K562 (cell line): ENCODE measurements around the gene UBR4. TPM values are rescaled to one million over a fixed set of nuclear protein-coding genes. Genes with fewer than 3 reads are reported as not detected.
"Not testable (repeated sequence)": the region's sequence is repeated elsewhere in the genome, so short reads cannot be mapped to it uniquely, and the experiment has no call there.

Experiments
- ATAC-seq: fragments of 200-7000 bp; cut with Tn5 transposase; 3 replicates; pipeline ENCODE4 v1.9.1; 2020; ENCODE audit warnings: moderate library complexity
- BruUV-seq: library from RNA; stranded (reverse); fragments of 400-500 nt; replicated peaks from 2 replicates; lab custom pipeline; 2021; lab: Mats Ljungman, UMichigan
- CTCF ChIA-PET: fragments of 300-600 bp; formaldehyde crosslinking; extraction: SDS; loops from one replicate; lab custom pipeline; 2021; ENCODE audit warnings: low intra/inter-chr PET ratio; lab: Yijun Ruan, JAX
- POLR2A ChIA-PET: fragments of 300-600, 350-650 bp; sonication (Branson Sonifier 250); formaldehyde crosslinking; extraction: SDS; loops from one replicate; lab custom pipeline; 2021; ENCODE audit warnings: antibody characterized with exemption, inconsistent platforms; lab: Yijun Ruan, JAX
- DNase-seq, 4 experiments: peaks; one replicate each; pipeline versions ENCODE4 v3.0.0 to v3.0.0-alpha.2; 2011 to 2018; ENCODE audit warnings: low spot score in 3 of 4, mixed read lengths in 3 of 4; ENCODE audit errors: extremely low read depth in 1 of 4
- FAIRE-seq: peaks from 2 replicates; lab custom pipeline; 2011; peaks lifted over from hg19 to GRCh38; lab: Jason Lieb, UNC
- H2AFZ ChIP-seq: 2 replicates; pipeline ENCODE4 v1.6.0; 2011; ENCODE audit warnings: low read depth, low read length, control low read depth, inconsistent platforms
- H3K27ac ChIP-seq: fragments of 200-600 bp; 3 replicates; pipeline ENCODE4 v1.8.0; 2011; ENCODE audit warnings: low read depth, mild to moderate bottlenecking, control low read depth, inconsistent platforms, low read length, moderate library complexity, mixed read lengths; ENCODE audit errors: extremely low read depth
- H3K27me3 ChIP-seq, 2 experiments: fragments of 300-600 bp in 1 of 2; 2 replicates in 1 of 2; 3 replicates in 1 of 2; pipeline versions ENCODE4 v1.6.0 to v1.8.0; 2011; ENCODE audit warnings: inconsistent platforms in 2 of 2, low read length in 2 of 2, mild to moderate bottlenecking in 1 of 2, mixed read lengths in 1 of 2, moderate library complexity in 1 of 2; ENCODE audit not compliant: control insufficient read depth in 2 of 2, insufficient read depth in 2 of 2
- H3K36me3 ChIP-seq: fragments of 300-600 bp; 3 replicates; pipeline ENCODE4 v1.8.0; 2011; ENCODE audit warnings: mild to moderate bottlenecking, low read length, inconsistent platforms; ENCODE audit not compliant: control insufficient read depth, insufficient read depth
- H3K4me1 ChIP-seq, 2 experiments: fragments of 200-600 bp in 1 of 2; replicated peaks in 1 of 2; 2 replicates in 1 of 2; 3 replicates in 1 of 2; pipeline versions ENCODE4 v1.5.1 to v1.8.0; 2011; ENCODE audit warnings: inconsistent platforms in 2 of 2, low read length in 2 of 2, mild to moderate bottlenecking in 1 of 2, mixed read lengths in 1 of 2, moderate library complexity in 1 of 2; ENCODE audit not compliant: control insufficient read depth in 2 of 2, insufficient read depth in 2 of 2
- H3K4me2 ChIP-seq: 2 replicates; pipeline ENCODE4 v1.6.1; 2011; ENCODE audit warnings: low read length, control low read depth, inconsistent platforms, mixed read lengths; ENCODE audit not compliant: insufficient read depth
- H3K4me3 ChIP-seq: fragments of 200-600 bp; sonication (generic), shearing (Covaris generic); 2 replicates; pipeline ENCODE4 v1.5.1; 2016; ENCODE audit warnings: control low read depth, inconsistent platforms
- H3K79me2 ChIP-seq: fragments of 200-600 bp; 3 replicates; pipeline ENCODE4 v1.8.0; 2011; ENCODE audit warnings: low read length, inconsistent platforms; ENCODE audit not compliant: control insufficient read depth, insufficient read depth
- H3K9ac ChIP-seq, 2 experiments: 2 replicates each; pipeline versions ENCODE4 v1.6.0 to v1.6.1; 2011; ENCODE audit warnings: low read depth in 2 of 2, low read length in 2 of 2, control low read depth in 1 of 2, inconsistent platforms in 1 of 2, mild to moderate bottlenecking in 1 of 2, mixed read lengths in 1 of 2; ENCODE audit not compliant: insufficient read depth in 1 of 2
- H3K9me1 ChIP-seq: one replicate; pipeline ENCODE4 v1.6.0; 2011; ENCODE audit warnings: inconsistent platforms, mild to moderate bottlenecking, low read length, moderate library complexity; ENCODE audit not compliant: control insufficient read depth, insufficient read depth
- H3K9me3 ChIP-seq: replicated peaks from 2 replicates; pipeline ENCODE4 v1.5.1; 2011; ENCODE audit warnings: low read depth, low read length, inconsistent platforms; ENCODE audit not compliant: control insufficient read depth, insufficient read depth
- H4K20me1 ChIP-seq: replicated peaks from 2 replicates; pipeline ENCODE4 v1.6.1; 2011; ENCODE audit warnings: low read length, inconsistent platforms, mixed read lengths; ENCODE audit not compliant: control insufficient read depth, insufficient read depth
- ARID2 ChIP-seq: fragments of 450-650 bp; IDR thresholded peaks from 2 replicates; pipeline ENCODE4 v1.6.1; 2017; ENCODE audit warnings: antibody characterized with exemption, mild to moderate bottlenecking
- FOXJ3 ChIP-seq: sonication (generic); formaldehyde crosslinking; IDR thresholded peaks from 2 replicates; pipeline ENCODE4 v1.4.0; 2020; ENCODE audit warnings: mild to moderate bottlenecking, missing genetic modification reagents
- NCOA6 ChIP-seq: fragments of 450-650 bp; IDR thresholded peaks from 2 replicates; pipeline ENCODE4 v1.6.1; 2017; ENCODE audit warnings: mild to moderate bottlenecking
- RAD21 ChIP-seq, 2 experiments: fragments of 250-450 bp in 1 of 2; fragments of 450-650 bp in 1 of 2; sonication (Bioruptor Pico) in 1 of 2; formaldehyde crosslinking in 1 of 2; IDR thresholded peaks in 1 of 2; conservative IDR thresholded peaks in 1 of 2; 2 replicates each; pipeline versions ENCODE4 v1.4.0 to v1.8.0; 2020 to 2022; ENCODE audit warnings: mild to moderate bottlenecking in 2 of 2, moderate library complexity in 1 of 2
- WGBS: fragments of 100-300 bp; shearing (Covaris generic); methylation state at CpG from one replicate; pipeline ENCODE4 v1.1.6; 2016; ENCODE audit warnings: low coverage, mixed read lengths; ENCODE audit not compliant: insufficient coverage; ENCODE audit errors: missing lambda C conversion rate; 5-methylcytosine and 5-hydroxymethylcytosine counted together
- in situ Hi-C: fragments of 300-500 bp; cut with MboI; formaldehyde crosslinking; loops from 4 replicates; pipeline ENCODE4 v1.15.0; 2018; ENCODE audit warnings: inconsistent platforms, mixed read lengths
- intact Hi-C: fragments of 100-400 bp; cut with micrococcal nuclease; formaldehyde crosslinking; loops from 2 replicates; pipeline ENCODE4 v1.14.2; 2022
- polyA plus RNA-seq, 8 experiments: library from polyadenylated mRNA; depleted of rRNA in 4 of 8; stranded (reverse) in 5 of 8; unstranded in 3 of 8; fragments of >200 nt; fragmentation: Nextera tagmentation in 2 of 8; fragmentation: Illumina TruSeq in 1 of 8; extraction: Ambion mirVana in 2 of 8; extraction: Trizol in 1 of 8; gene quantifications; 2 replicates each; pipeline versions ENCODE4 v1.2.1 to v1.2.3, GENCODE V29; 2011 to 2014; ENCODE audit warnings: inconsistent platforms in 1 of 8, missing spikeins in 1 of 8
- total RNA-seq, 7 experiments: library from RNA; depleted of rRNA in 6 of 7; stranded (reverse); fragments of >200 nt in 6 of 7; fragmentation: Illumina TruSeq in 2 of 7; extraction: Trizol in 2 of 7; gene quantifications; 2 replicates each; pipeline versions ENCODE4 v1.2.1 to v1.2.3, GENCODE V29; 2011 to 2021; ENCODE audit warnings: low replicate concordance in 1 of 7
- TF ChIP-seq, protein P1 (sequence below), 3 experiments: IDR thresholded peaks in 2 of 3; conservative IDR thresholded peaks in 1 of 3; 2 replicates each; pipeline ENCODE4 v1.5.1; 2011 to 2012; ENCODE audit warnings: low read length in 3 of 3, mild to moderate bottlenecking in 3 of 3, control low read depth in 2 of 3, improper control_type of control experiment in 1 of 3, inconsistent platforms in 1 of 3, low read depth in 1 of 3, mixed read lengths in 1 of 3, moderate library complexity in 1 of 3; ENCODE audit not compliant: insufficient read depth in 2 of 3

UBR4 gene
- total and polyA plus RNA-seq, 9 of the 15 experiments (the other 6 are each of a cell fraction or from before 2014, with no cell fraction given) = 55.4 to 277 (median 123) TPM

DNA sequence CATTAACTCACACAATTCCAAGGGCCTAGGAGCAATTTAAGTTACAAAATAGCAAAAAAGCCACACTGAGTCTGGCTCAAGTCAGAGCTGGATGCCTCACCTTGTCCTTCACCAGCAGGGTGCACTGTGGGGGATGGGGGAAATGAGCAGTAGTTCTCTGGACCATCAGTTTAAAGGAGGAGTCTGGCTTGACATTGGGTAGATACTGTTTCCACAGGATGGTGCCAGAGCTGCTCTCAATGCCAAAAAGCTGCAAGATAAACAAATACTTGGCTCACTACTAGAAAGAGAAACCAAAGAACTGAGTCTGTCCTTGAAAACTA lies 22.4 kb upstream of the UBR4 start:
- no TSS peak for BruUV-seq
- TF ChIP-seq FOXJ3 (CRISPR knock-in tag) (no peak), ARID2 (no peak), NCOA6 (no peak), RAD21 (CRISPR knock-in tag; conservative IDR thresholded peaks at IDR 0.05 in 1 of 2, IDR thresholded peaks at IDR 0.05 in 1 of 2) (0 out of 4 replicates have a peak, but pooled peaks of 1 of the 2 experiments have one; percentile 6)
- TF ChIP-seq, protein P1, sequence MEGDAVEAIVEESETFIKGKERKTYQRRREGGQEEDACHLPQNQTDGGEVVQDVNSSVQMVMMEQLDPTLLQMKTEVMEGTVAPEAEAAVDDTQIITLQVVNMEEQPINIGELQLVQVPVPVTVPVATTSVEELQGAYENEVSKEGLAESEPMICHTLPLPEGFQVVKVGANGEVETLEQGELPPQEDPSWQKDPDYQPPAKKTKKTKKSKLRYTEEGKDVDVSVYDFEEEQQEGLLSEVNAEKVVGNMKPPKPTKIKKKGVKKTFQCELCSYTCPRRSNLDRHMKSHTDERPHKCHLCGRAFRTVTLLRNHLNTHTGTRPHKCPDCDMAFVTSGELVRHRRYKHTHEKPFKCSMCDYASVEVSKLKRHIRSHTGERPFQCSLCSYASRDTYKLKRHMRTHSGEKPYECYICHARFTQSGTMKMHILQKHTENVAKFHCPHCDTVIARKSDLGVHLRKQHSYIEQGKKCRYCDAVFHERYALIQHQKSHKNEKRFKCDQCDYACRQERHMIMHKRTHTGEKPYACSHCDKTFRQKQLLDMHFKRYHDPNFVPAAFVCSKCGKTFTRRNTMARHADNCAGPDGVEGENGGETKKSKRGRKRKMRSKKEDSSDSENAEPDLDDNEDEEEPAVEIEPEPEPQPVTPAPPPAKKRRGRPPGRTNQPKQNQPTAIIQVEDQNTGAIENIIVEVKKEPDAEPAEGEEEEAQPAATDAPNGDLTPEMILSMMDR (IDR thresholded peaks at IDR 0.05 in 2 of 3, conservative IDR thresholded peaks at IDR 0.05 in 1 of 3; ENCODE audit: insufficient read depth in 2 of 3, low read depth in 1 of 3, low read length in 3 of 3) = peak in 2 of 3 experiments; percentile 35 to 38; a peak in 1 of 6 replicates
- Histone ChIP-seq H4K20me1 (peaks cover 3% of the 10 kb centered on the region; the same call in 1 of the 2 replicates), H3K27ac (no peak overlapping the region), H3K36me3 (peaks cover 89% of the 10 kb centered on the region), H3K9ac (no peak overlapping the region), H3K9me1 (no peaks in the 10 kb centered on the region), H3K79me2 (no peaks in the 10 kb centered on the region), H3K27me3 (no peaks in the 10 kb centered on the region), H2AFZ (no peak overlapping the region), H3K4me3 (no peak overlapping the region), H3K4me2 (no peak overlapping the region), H3K9me3 (no peaks in the 10 kb centered on the region), H3K4me1 (no peaks in the 10 kb centered on the region)
- ChIA-PET CTCF (no interaction called here), POLR2A (interaction anchor here (0.7 to 1.7 kb wide), 5 partner anchors 10 to 22 kb away, joined by 4 to 8 read pairs (median 5); partner anchors contain the start of gene UBR4)
- in situ Hi-C loops (no loop called here), intact Hi-C loops (no loop called here)
- DNase-seq (no peak), ATAC-seq (peak; percentile 72), FAIRE-seq (no peak)

DNA sequence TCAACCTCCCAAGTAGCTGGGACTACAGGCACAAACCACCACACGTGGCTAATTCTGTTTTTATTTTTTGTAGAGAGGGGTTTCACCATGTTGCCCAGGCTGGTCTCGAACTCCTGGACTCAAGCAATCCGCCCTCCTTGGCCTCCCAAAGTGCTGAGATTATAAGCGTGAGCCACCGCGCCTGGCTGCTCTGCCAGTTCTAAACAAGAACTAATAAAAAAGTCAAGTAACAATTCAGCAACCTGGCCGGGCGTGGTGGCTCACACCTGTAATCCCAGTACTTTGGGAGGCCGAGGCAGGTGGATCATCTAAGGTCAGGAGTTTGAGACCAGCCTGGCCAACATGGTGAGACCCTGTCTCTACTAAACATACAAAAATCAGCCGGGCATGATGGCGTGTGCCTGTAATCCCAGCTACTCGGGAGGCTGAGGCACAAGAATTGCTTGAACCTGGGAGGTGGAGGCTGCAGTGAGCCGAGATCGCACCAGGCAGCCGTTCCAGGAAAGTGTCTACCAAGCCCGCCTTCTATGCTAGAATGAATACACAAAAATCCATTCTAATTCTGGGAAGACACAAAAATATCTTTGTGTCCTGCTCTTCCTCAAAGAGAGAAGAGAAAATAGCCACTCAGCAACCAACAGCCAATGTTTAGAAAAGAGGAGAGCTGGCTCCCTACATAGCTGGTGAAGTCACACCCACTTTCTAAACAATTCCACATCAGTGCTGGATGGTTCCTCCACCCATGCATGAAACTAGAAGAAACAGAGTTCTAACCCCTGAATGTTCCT lies 21.9 kb upstream of the UBR4 start:
- H3K79me2 ChIP-seq, H3K4me1 ChIP-seq, H3K9me1 ChIP-seq, H2AFZ ChIP-seq, H3K27ac ChIP-seq, in situ Hi-C loops, DNase-seq, H3K4me2 ChIP-seq, intact Hi-C loops, ATAC-seq, H3K4me3 ChIP-seq, BruUV-seq, H3K9ac ChIP-seq, H3K27me3 ChIP-seq, H3K9me3 ChIP-seq, H4K20me1 ChIP-seq, CTCF ChIA-PET: not testable (repeated sequence)
- peak; percentile 15 for FAIRE-seq
- peaks cover 89% of the 10 kb centered on the region for H3K36me3 ChIP-seq
- 94% methylated on average over 16 of the region's 16 CpGs for WGBS
- POLR2A ChIA-PET = interaction anchor here (0.6 to 2.6 kb wide), 7 partner anchors 10 to 58 kb away, joined by 3 to 11 read pairs (median 5); partner anchors contain the start of gene UBR4
